ENCODE data around the gene HGFAC. TPM values are rescaled to one million over a fixed set of nuclear protein-coding genes. Genes with fewer than 3 reads are reported as not detected.

Gene HGFAC
- total and polyA plus RNA-seq, 10 of the 15 experiments (the other 5 are each of a cell fraction or from before 2014, with no cell fraction given), result 0.38 TPM; not detected in 9

GRCh38 chr4:3403348-3403906, 38.3 kb upstream of the HGFAC start (continued):
- no peak for TF ChIP-seq CREM (IDR thresholded peaks at IDR 0.05; ENCODE audit: low read depth)

GRCh38 chr4:3404546-3404945, 37.2 kb upstream of the HGFAC start:
- Histone ChIP-seq H2AFZ (ENCODE audit: control insufficient read depth, low read depth, low read length) (no peak overlapping the region), H3K9ac (ENCODE audit: control insufficient read depth, insufficient read depth, low read length) (no peak overlapping the region), H3K36me3 (ENCODE audit: control insufficient read depth in 2 of 2, insufficient read depth in 2 of 2, low read length in 1 of 2) (no peaks in the 10 kb centered on the region), H3K4me2 (ENCODE audit: control insufficient read depth, insufficient read depth) (no peak overlapping the region), H4K20me1 (ENCODE audit: control insufficient read depth, insufficient read depth) (no peaks in the 10 kb centered on the region), H3K27ac (ENCODE audit: control insufficient read depth, insufficient read depth) (no peak overlapping the region), H3K9me3 (replicated peaks; ENCODE audit: control insufficient read depth, insufficient read depth, low read length) (no peaks in the 10 kb centered on the region), H3K4me3 (no peak overlapping the region), H3K79me2 (ENCODE audit: control insufficient read depth, insufficient read depth, low read length) (no peaks in the 10 kb centered on the region), H3K4me1 (ENCODE audit: control insufficient read depth, insufficient read depth, low read length) (no peaks in the 10 kb centered on the region), H3K27me3 (replicated peaks in 1 of 2; ENCODE audit: control insufficient read depth in 2 of 2, insufficient read depth in 2 of 2, low read length in 1 of 2) (no peaks in the 10 kb centered on the region; a peak in 1 of 4 replicates)
- ChIA-PET POLR2A (no interaction called here), RAD21 (ENCODE audit: unreplicated experiment) (interaction anchor here (1.3 kb wide), 1 partner anchor 10 kb away, joined by 3 read pairs; no protein-coding TSS in a partner anchor), CTCF (interaction anchor here (0.5 to 0.7 kb wide), 2 partner anchors 9 to 349 kb away, joined by 3 to 4 read pairs; no protein-coding TSS in a partner anchor), SMC1A (ENCODE audit: uncharacterized antibody, unreplicated experiment) (interaction anchor here (1.4 to 1.6 kb wide), 2 partner anchors 10 to 58 kb away, joined by 3 to 5 read pairs; no protein-coding TSS in a partner anchor)
- TF ChIP-seq LARP7 (IDR thresholded peaks at IDR 0.05) (no peak), SMC3 (IDR thresholded peaks at IDR 0.05; ENCODE audit: borderline replicate concordance, low read length) (no peak), HSF1 (IDR thresholded peaks at IDR 0.05; ENCODE audit: low read depth, low read length) (no peak), E4F1 (IDR thresholded peaks at IDR 0.05; ENCODE audit: borderline replicate concordance, partially characterized antibody) (no peak), RB1 (IDR thresholded peaks at IDR 0.05; ENCODE audit: borderline replicate concordance) (no peak), BCLAF1 (IDR thresholded peaks at IDR 0.05) (no peak), RAD51 (IDR thresholded peaks at IDR 0.05) (no peak), ZZZ3 (IDR thresholded peaks at IDR 0.05; ENCODE audit: control insufficient read depth, insufficient read length, low read depth) (no peak), REST (IDR thresholded peaks at IDR 0.05; ENCODE audit: low read depth, low read length) (no peak), TCF12 (IDR thresholded peaks at IDR 0.05; ENCODE audit: low read depth, low read length) (no peak), CEBPB (IDR thresholded peaks at IDR 0.05; ENCODE audit: borderline replicate concordance in 1 of 2, low read depth in 2 of 2, low read length in 2 of 2) (no peak)
- ATAC-seq (no peak), DNase-seq (ENCODE audit: low read depth, low spot score) (no peak), FAIRE-seq (no peak)
- in situ Hi-C loops (cut with MboI), result no loop called here
- 35% methylated on average over 4 of the region's 4 CpGs for WGBS (ENCODE audit: insufficient coverage, insufficient replicate concordance, low lambda C conversion rate, missing lambda C conversion rate)
- BruUV-seq (replicated peaks), result no TSS peak
- intact Hi-C loops (cut with micrococcal nuclease; ENCODE audit: unreplicated experiment), result no loop called here

All from GM12878 (cell line).